H1 (cell line): ENCODE data around the gene AIG1. TPM values are rescaled to one million over a fixed set of nuclear protein-coding genes. Genes with fewer than 3 reads are reported as not detected.

Experiments used
- ASH2L ChIP-seq: fragments of 200-600, 300-600 bp; sonication (generic); IDR thresholded peaks from one replicate; pipeline ENCODE4 v1.7.1; 2017; ENCODE audit warnings: low read length
- polyA plus RNA-seq, 7 experiments: library from polyadenylated mRNA; depleted of rRNA in 3 of 7; stranded (reverse) in 5 of 7; unstranded in 2 of 7; fragments of >200 nt in 5 of 7; fragments of 200-250 nt in 2 of 7; gene quantifications; 1 replicate in 5 of 7; 2 replicates in 1 of 7; 4 replicates in 1 of 7; pipeline versions ENCODE4 v1.2.1 to v1.2.3, GENCODE V29; 2011 to 2013; ENCODE audit warnings: missing spikeins in 2 of 7, mixed read lengths in 2 of 7
- total RNA-seq: library from RNA; stranded (reverse); fragmentation: NEBNext Ultra II Directional; extraction: Animal tissue kit (Norgen Biotek cat#: 25700); gene quantifications from 2 replicates; pipeline ENCODE4 v1.2.1, GENCODE V29; 2021
- TF ChIP-seq, protein P1 (sequence below): fragments of 300-600 bp; sonication (generic); IDR thresholded peaks from 2 replicates; pipeline ENCODE4 v1.7.1; 2012; ENCODE audit warnings: low read length, moderate library complexity, mild to moderate bottlenecking, inconsistent platforms; ENCODE audit not compliant: insufficient replicate concordance

Gene AIG1
- total and polyA plus RNA-seq, 2 of the 8 experiments (the other 6 are each of a cell fraction or from before 2014, with no cell fraction given) = 56.6 to 58.4 TPM

DNA sequence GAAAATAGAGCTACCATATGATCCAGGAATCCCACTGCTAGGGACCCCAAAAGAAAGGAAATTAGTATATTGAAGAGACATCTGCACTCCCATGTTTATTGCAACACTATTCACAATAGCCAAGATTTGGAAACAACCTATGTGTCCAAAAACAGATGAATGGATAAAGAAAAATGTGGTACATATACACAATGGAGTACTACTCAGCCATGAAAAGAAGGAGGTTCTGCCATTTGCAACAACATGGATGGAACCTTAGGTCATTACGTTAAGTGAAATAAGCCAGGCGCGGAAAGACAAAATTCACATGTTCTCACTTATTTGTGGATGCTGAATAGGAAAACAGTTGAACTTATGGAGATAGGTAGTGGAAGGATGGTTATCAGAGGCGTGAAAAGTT is 252.5 kb downstream of the AIG1 start (continued):
- TF ChIP-seq, protein P1, sequence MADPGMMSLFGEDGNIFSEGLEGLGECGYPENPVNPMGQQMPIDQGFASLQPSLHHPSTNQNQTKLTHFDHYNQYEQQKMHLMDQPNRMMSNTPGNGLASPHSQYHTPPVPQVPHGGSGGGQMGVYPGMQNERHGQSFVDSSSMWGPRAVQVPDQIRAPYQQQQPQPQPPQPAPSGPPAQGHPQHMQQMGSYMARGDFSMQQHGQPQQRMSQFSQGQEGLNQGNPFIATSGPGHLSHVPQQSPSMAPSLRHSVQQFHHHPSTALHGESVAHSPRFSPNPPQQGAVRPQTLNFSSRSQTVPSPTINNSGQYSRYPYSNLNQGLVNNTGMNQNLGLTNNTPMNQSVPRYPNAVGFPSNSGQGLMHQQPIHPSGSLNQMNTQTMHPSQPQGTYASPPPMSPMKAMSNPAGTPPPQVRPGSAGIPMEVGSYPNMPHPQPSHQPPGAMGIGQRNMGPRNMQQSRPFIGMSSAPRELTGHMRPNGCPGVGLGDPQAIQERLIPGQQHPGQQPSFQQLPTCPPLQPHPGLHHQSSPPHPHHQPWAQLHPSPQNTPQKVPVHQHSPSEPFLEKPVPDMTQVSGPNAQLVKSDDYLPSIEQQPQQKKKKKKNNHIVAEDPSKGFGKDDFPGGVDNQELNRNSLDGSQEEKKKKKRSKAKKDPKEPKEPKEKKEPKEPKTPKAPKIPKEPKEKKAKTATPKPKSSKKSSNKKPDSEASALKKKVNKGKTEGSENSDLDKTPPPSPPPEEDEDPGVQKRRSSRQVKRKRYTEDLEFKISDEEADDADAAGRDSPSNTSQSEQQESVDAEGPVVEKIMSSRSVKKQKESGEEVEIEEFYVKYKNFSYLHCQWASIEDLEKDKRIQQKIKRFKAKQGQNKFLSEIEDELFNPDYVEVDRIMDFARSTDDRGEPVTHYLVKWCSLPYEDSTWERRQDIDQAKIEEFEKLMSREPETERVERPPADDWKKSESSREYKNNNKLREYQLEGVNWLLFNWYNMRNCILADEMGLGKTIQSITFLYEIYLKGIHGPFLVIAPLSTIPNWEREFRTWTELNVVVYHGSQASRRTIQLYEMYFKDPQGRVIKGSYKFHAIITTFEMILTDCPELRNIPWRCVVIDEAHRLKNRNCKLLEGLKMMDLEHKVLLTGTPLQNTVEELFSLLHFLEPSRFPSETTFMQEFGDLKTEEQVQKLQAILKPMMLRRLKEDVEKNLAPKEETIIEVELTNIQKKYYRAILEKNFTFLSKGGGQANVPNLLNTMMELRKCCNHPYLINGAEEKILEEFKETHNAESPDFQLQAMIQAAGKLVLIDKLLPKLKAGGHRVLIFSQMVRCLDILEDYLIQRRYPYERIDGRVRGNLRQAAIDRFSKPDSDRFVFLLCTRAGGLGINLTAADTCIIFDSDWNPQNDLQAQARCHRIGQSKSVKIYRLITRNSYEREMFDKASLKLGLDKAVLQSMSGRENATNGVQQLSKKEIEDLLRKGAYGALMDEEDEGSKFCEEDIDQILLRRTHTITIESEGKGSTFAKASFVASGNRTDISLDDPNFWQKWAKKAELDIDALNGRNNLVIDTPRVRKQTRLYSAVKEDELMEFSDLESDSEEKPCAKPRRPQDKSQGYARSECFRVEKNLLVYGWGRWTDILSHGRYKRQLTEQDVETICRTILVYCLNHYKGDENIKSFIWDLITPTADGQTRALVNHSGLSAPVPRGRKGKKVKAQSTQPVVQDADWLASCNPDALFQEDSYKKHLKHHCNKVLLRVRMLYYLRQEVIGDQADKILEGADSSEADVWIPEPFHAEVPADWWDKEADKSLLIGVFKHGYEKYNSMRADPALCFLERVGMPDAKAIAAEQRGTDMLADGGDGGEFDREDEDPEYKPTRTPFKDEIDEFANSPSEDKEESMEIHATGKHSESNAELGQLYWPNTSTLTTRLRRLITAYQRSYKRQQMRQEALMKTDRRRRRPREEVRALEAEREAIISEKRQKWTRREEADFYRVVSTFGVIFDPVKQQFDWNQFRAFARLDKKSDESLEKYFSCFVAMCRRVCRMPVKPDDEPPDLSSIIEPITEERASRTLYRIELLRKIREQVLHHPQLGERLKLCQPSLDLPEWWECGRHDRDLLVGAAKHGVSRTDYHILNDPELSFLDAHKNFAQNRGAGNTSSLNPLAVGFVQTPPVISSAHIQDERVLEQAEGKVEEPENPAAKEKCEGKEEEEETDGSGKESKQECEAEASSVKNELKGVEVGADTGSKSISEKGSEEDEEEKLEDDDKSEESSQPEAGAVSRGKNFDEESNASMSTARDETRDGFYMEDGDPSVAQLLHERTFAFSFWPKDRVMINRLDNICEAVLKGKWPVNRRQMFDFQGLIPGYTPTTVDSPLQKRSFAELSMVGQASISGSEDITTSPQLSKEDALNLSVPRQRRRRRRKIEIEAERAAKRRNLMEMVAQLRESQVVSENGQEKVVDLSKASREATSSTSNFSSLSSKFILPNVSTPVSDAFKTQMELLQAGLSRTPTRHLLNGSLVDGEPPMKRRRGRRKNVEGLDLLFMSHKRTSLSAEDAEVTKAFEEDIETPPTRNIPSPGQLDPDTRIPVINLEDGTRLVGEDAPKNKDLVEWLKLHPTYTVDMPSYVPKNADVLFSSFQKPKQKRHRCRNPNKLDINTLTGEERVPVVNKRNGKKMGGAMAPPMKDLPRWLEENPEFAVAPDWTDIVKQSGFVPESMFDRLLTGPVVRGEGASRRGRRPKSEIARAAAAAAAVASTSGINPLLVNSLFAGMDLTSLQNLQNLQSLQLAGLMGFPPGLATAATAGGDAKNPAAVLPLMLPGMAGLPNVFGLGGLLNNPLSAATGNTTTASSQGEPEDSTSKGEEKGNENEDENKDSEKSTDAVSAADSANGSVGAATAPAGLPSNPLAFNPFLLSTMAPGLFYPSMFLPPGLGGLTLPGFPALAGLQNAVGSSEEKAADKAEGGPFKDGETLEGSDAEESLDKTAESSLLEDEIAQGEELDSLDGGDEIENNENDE = no peak
- no peak for TF ChIP-seq ASH2L
